SK-N-DZ (cell line): ENCODE results near the gene SLC9A5.

ENCODE experiments used
- DNase-seq: peaks from one replicate; pipeline ENCODE4 v3.0.0-alpha.2; 2015; ENCODE audit warnings: low spot score
- small RNA-seq, 2 experiments: library from RNA; depleted of rRNA; stranded (forward); fragments of <200 nt; gene quantifications; one replicate each; pipeline ENCODE3, GENCODE V24; 2014

Gene SLC9A5

DNA sequence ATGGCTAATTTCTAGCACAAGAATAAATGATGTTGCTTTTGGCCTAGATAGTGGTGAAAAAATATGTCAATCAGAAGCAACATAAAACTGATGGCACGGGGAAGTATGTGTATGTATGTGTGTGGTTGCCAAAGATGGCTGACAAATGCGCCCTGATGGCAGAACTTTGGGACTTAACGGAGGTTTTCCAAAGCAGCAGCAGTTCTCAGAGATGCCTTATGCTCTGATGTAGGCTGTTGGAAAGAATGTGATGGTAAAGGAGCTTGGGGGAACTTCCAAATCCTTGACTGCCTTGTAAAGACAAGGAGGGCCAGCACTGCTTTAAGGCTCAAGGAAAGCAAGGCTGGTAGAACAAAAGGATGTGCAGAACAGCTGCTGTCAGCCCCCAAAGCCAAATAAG lies 61.8 kb downstream of the SLC9A5 start:
- DNase-seq: no peak

DNA sequence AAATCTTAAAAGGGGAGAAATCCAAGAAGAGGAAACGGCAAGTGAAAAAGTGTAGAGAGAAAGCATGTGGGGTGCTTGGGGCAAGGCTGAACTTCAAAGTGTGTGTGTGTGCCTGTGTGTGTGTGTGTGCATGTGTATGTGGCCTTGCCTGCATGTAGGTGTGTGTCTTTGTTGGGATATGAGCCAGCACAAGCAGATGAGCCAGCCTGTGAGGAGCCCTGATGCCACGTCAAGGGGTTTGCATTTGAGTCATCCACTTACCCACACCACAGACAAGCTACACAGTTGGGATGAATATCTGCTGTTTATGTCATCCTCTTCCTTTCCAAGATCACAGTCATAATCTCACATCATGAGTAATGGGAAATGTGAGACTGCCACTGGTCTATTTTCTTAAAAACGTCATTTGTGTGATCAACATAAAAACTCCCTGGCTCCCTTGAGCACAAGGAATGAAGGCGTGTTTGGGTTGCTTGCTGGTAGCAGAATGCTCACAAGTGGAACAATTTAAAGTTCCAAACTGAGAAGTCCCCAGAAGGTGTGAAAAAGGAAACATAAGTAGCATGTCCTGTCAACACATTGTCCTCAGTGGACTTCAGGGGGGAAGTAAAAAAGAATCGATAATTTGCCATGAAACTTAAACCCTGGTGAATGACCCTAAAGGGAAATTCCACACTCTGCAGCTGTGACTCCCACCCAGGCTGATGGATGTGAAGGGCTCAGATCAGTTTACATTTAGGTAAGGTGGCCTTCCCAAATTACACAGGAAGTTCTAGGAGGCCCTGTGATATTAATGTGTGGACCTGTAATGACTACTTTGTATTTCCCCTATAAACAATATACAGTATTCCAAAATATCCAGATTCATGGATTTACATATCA lies 63.1 kb downstream of the SLC9A5 start:
- no peak for DNase-seq

DNA sequence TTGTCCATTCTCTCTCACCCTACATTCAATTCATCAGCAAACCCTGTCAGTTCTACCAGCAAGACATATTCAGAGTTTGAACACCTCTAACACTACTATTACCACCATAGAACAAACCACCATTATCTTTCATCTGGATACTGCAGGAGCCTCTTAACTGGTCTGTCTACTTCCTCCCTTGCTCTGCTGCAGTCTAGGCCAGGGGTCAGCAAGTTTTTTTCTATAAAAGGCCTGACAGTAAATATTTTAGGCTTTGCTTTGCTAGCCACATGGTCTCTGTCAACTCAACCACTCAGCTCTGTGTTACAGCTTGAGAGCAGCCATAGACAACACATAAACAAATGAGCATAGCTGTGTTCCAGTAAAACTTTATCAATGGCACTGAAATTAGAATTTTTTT lies 63.9 kb downstream of the SLC9A5 start:
- no peak for DNase-seq

DNA sequence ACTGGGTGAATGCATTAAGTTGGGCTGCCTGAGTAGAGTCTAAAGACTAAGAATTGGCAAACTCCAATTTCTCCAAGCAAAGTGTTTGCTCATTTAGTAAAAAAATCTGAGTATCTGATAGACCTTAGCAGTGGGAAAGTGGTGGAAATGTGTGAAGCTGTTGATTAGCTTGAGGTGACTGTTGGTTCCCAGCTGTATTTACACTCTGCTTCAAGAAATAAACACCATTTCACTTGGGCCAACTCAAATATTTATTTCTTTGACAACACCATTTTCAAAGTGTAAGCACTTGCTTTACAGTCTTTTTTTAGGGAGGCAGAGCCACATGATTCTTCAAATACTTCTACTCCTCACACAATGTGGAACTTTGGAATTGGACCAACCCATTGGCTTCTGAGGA lies 69.1 kb downstream of the SLC9A5 start:
- DNase-seq: no peak

Small RNAs within 50 kb of the gene (small RNA-seq; reads per million reads assigned to genes)
- 0.18 to 0.40 reads per million in 2 experiments for gene MIR328
